Neural cell (in vitro differentiated cells): ENCODE measurements around the gene NCR2. TPM values are rescaled to one million over a fixed set of nuclear protein-coding genes. Genes with fewer than 3 reads are reported as not detected.

ENCODE experiments used
- H2AFZ ChIP-seq: fragments of 200-600, 300-800 bp; sonication (generic), shearing (Covaris generic); 2 replicates; pipeline ENCODE4 v1.6.0; 2014; ENCODE audit warnings: low read depth, mild to moderate bottlenecking, antibody characterized with exemption, low read length, moderate library complexity
- H3F3A ChIP-seq: fragments of 200-600 bp; shearing (Covaris generic); 2 replicates; pipeline ENCODE4 v1.6.1; 2016; ENCODE audit warnings: mild to moderate bottlenecking, moderate library complexity, mixed read lengths, antibody characterized with exemption, low read length; ENCODE audit not compliant: insufficient read depth, poor library complexity, severe bottlenecking
- H3K27ac ChIP-seq: fragments of 200-600, 300-800 bp; sonication (generic), shearing (Covaris generic); 2 replicates; pipeline ENCODE4 v1.5.1; 2014; ENCODE audit warnings: mild to moderate bottlenecking, low read length, moderate library complexity
- H3K27me3 ChIP-seq: fragments of 300-800, 200-600 bp; sonication (generic), shearing (Covaris generic); 2 replicates; pipeline ENCODE4 v1.6.0; 2014; ENCODE audit warnings: mild to moderate bottlenecking, low read depth, low read length, moderate library complexity; ENCODE audit not compliant: insufficient read depth
- H3K36me3 ChIP-seq: fragments of 300-800, 200-600 bp; sonication (generic), shearing (Covaris generic); 2 replicates; pipeline ENCODE4 v1.5.1; 2014; ENCODE audit warnings: mild to moderate bottlenecking, antibody characterized with exemption, low read length, moderate library complexity; ENCODE audit not compliant: insufficient read depth
- H3K4me2 ChIP-seq: fragments of 300-800, 200-600 bp; sonication (generic), shearing (Covaris generic); 2 replicates; pipeline ENCODE4 v1.6.0; 2014; ENCODE audit warnings: mild to moderate bottlenecking, low read length
- H3K4me3 ChIP-seq: fragments of 300-800, 200-600 bp; sonication (generic), shearing (Covaris generic); 2 replicates; pipeline ENCODE4 v1.5.1; 2014; ENCODE audit warnings: mild to moderate bottlenecking, low read length, moderate library complexity
- H3K79me2 ChIP-seq: fragments of 200-600 bp; shearing (Covaris generic); replicated peaks from 2 replicates; pipeline ENCODE4 v1.6.0; 2014; ENCODE audit warnings: mild to moderate bottlenecking, low read length, moderate library complexity; ENCODE audit not compliant: insufficient read depth
- H3K9ac ChIP-seq: fragments of 300-800, 200-600 bp; sonication (generic), shearing (Covaris generic); 2 replicates; pipeline ENCODE4 v1.6.1; 2016; ENCODE audit warnings: mild to moderate bottlenecking, low read length, mixed read lengths
- H3K9me2 ChIP-seq: fragments of 200-600 bp; shearing (Covaris generic); 2 replicates; pipeline ENCODE4 v1.6.1; 2016; ENCODE audit warnings: mild to moderate bottlenecking, low read length, mixed read lengths; ENCODE audit not compliant: insufficient read depth
- H3K9me3 ChIP-seq: fragments of 200-600, 300-800 bp; sonication (generic), shearing (Covaris generic); 2 replicates; pipeline ENCODE4 v1.6.1; 2016; ENCODE audit warnings: mild to moderate bottlenecking, mixed run types, low read length, moderate library complexity, mixed read lengths
- H4K20me1 ChIP-seq: fragments of 200-600 bp; shearing (Covaris generic); 2 replicates; pipeline ENCODE4 v1.6.1; 2016; ENCODE audit warnings: mild to moderate bottlenecking, mixed run types; ENCODE audit not compliant: insufficient read depth
- EP300 ChIP-seq: fragments of 450-650 bp; conservative IDR thresholded peaks from 2 replicates; pipeline ENCODE4 v1.6.1; 2014; ENCODE audit warnings: antibody characterized with exemption, mild to moderate bottlenecking, moderate library complexity; ENCODE audit not compliant: poor library complexity, severe bottlenecking
- EZH2 ChIP-seq: fragments of 200-600, 300-800 bp; shearing (Covaris generic), sonication (generic); IDR thresholded peaks from 2 replicates; pipeline ENCODE4 v1.6.1; 2014; ENCODE audit warnings: antibody characterized with exemption, low read length, borderline replicate concordance, mild to moderate bottlenecking; ENCODE audit not compliant: insufficient read depth, poor library complexity, severe bottlenecking
- MXI1 ChIP-seq: fragments of 450-650 bp; conservative IDR thresholded peaks from 2 replicates; pipeline ENCODE4 v1.6.1; 2014; ENCODE audit warnings: antibody characterized with exemption, mild to moderate bottlenecking; ENCODE audit not compliant: poor library complexity, severe bottlenecking
- POLR2AphosphoS5 ChIP-seq: IDR thresholded peaks from 2 replicates; pipeline ENCODE4 v1.6.1; 2012
- RAD21 ChIP-seq: fragments of 450-650 bp; conservative IDR thresholded peaks from 2 replicates; pipeline ENCODE4 v1.6.1; 2014; ENCODE audit warnings: antibody characterized with exemption, mild to moderate bottlenecking, moderate library complexity
- SMC3 ChIP-seq: fragments of 450-650 bp; conservative IDR thresholded peaks from 2 replicates; pipeline ENCODE4 v1.6.1; 2014; ENCODE audit warnings: antibody characterized with exemption, mild to moderate bottlenecking, moderate library complexity; ENCODE audit not compliant: poor library complexity
- TAF1 ChIP-seq: IDR thresholded peaks from 2 replicates; pipeline ENCODE4 v1.6.1; 2012; ENCODE audit warnings: low read depth
- polyA plus RNA-seq: library from polyadenylated mRNA; depleted of rRNA; stranded (reverse); fragments of >200 nt; gene quantifications from 2 replicates; pipeline ENCODE4 v1.2.3, GENCODE V29; 2014
- TF ChIP-seq, protein P1 (sequence below): fragments of 450-650 bp; IDR thresholded peaks from 2 replicates; pipeline ENCODE4 v1.5.1; 2014; ENCODE audit warnings: antibody characterized with exemption, mild to moderate bottlenecking, moderate library complexity; ENCODE audit not compliant: poor library complexity, severe bottlenecking
- TF ChIP-seq, protein P2 (sequence below): IDR thresholded peaks from 2 replicates; pipeline ENCODE4 v1.6.1; 2012; ENCODE audit warnings: borderline replicate concordance

NCR2 gene
- polyA plus RNA-seq, 1 donor from 2014 or later: not detected

DNA sequence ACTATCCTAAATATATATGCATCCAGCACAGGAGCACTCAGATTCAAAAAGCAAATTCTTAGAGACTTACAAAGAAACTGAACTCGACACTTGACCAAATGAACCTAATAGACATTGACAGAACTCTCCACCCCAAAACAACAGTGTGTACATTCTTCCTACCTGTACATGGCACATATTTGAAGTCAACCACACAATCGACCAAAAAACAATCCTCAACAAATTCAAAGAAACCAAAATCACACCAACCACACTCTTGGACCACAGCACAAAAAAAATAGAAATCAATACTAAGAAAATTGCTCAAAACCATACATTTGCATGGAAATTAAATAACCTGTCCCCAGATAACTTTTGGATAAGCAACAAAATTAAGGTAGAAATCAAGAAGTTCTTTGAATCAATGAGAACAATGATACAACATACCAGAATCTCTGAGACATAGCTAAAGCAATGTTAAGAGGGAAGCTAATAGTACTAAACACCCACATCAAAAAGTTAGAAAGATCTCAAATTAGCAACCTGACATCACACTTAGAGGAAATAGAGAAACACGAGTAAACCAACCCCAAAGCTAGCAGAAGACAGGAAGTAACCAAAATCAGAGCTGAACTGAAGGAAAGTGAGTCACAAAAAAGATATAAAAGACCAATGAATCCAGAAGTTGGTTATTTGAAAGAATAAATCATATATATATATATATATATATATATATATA, 36.5 kb upstream of the NCR2 start:
- Histone ChIP-seq H3K9me3 (no peaks in the 10 kb centered on the region), H3K9ac (no peak overlapping the region), H3K4me2 (no peak overlapping the region), H4K20me1 (no peaks in the 10 kb centered on the region), H3K27ac (no peak overlapping the region), H3F3A (no peaks in the 10 kb centered on the region), H3K4me3 (no peak overlapping the region), H3K79me2 (no peaks in the 10 kb centered on the region), H3K36me3 (no peaks in the 10 kb centered on the region), H3K27me3 (no peaks in the 10 kb centered on the region), H3K9me2 (no peaks in the 10 kb centered on the region), H2AFZ (no peak overlapping the region)
- TF ChIP-seq, protein P1, sequence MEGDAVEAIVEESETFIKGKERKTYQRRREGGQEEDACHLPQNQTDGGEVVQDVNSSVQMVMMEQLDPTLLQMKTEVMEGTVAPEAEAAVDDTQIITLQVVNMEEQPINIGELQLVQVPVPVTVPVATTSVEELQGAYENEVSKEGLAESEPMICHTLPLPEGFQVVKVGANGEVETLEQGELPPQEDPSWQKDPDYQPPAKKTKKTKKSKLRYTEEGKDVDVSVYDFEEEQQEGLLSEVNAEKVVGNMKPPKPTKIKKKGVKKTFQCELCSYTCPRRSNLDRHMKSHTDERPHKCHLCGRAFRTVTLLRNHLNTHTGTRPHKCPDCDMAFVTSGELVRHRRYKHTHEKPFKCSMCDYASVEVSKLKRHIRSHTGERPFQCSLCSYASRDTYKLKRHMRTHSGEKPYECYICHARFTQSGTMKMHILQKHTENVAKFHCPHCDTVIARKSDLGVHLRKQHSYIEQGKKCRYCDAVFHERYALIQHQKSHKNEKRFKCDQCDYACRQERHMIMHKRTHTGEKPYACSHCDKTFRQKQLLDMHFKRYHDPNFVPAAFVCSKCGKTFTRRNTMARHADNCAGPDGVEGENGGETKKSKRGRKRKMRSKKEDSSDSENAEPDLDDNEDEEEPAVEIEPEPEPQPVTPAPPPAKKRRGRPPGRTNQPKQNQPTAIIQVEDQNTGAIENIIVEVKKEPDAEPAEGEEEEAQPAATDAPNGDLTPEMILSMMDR: no peak
- TF ChIP-seq MXI1 (no peak), SMC3 (no peak), EP300 (no peak), EZH2 (no peak), TAF1 (no peak), POLR2AphosphoS5 (no peak), RAD21 (no peak)
- TF ChIP-seq, protein P2, sequence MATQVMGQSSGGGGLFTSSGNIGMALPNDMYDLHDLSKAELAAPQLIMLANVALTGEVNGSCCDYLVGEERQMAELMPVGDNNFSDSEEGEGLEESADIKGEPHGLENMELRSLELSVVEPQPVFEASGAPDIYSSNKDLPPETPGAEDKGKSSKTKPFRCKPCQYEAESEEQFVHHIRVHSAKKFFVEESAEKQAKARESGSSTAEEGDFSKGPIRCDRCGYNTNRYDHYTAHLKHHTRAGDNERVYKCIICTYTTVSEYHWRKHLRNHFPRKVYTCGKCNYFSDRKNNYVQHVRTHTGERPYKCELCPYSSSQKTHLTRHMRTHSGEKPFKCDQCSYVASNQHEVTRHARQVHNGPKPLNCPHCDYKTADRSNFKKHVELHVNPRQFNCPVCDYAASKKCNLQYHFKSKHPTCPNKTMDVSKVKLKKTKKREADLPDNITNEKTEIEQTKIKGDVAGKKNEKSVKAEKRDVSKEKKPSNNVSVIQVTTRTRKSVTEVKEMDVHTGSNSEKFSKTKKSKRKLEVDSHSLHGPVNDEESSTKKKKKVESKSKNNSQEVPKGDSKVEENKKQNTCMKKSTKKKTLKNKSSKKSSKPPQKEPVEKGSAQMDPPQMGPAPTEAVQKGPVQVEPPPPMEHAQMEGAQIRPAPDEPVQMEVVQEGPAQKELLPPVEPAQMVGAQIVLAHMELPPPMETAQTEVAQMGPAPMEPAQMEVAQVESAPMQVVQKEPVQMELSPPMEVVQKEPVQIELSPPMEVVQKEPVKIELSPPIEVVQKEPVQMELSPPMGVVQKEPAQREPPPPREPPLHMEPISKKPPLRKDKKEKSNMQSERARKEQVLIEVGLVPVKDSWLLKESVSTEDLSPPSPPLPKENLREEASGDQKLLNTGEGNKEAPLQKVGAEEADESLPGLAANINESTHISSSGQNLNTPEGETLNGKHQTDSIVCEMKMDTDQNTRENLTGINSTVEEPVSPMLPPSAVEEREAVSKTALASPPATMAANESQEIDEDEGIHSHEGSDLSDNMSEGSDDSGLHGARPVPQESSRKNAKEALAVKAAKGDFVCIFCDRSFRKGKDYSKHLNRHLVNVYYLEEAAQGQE: no peak

DNA sequence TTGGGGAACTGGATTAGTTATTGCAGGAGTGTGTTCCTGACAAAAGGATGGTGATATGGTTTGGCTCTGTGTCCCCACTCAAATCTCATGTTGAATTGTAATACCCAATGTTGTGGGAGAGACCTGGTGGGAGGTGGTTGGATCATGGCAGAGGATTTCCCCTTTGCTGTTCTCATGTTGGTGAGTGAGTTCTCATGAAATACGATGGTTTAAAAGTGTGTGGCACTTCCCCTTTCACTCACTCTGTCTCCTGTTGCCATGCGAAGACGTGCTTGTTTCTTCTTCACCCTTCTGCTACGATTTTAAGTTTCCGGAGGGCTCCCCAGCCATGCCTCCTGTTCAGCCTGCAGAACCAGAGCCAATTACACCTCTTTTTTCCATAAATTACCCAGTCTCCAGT, 32.8 kb upstream of the NCR2 start:
- Histone ChIP-seq H3F3A (no peaks in the 10 kb centered on the region), H3K9ac (no peak overlapping the region), H3K79me2 (no peaks in the 10 kb centered on the region), H3K27me3 (no peaks in the 10 kb centered on the region), H4K20me1 (no peaks in the 10 kb centered on the region), H3K4me2 (no peak overlapping the region), H3K9me2 (no peaks in the 10 kb centered on the region), H2AFZ (no peak overlapping the region), H3K36me3 (no peaks in the 10 kb centered on the region), H3K4me3 (no peak overlapping the region), H3K27ac (no peak overlapping the region), H3K9me3 (no peaks in the 10 kb centered on the region)
- no peak for TF ChIP-seq EP300
- TF ChIP-seq SMC3: no peak
- TF ChIP-seq, protein P1: no peak
- no peak for TF ChIP-seq RAD21
- no peak for TF ChIP-seq TAF1
- no peak for TF ChIP-seq EZH2
- TF ChIP-seq MXI1: no peak
- TF ChIP-seq, protein P2: no peak
- TF ChIP-seq POLR2AphosphoS5: no peak
